GM21526 (cell line): ENCODE data around the gene CDH8.
"Not testable (repeated sequence)": the region's sequence is repeated elsewhere in the genome, so short reads cannot be mapped to it uniquely, and the experiment has no call there.

Source experiments
- ATAC-seq: cut with Tn5 transposase; IDR thresholded peaks from one replicate; pipeline ENCODE4 v1.9.1; 2021; ENCODE audit warnings: moderate library complexity; ENCODE audit not compliant: unreplicated experiment, low FRiP score

CDH8 gene

GRCh38 chr16:61798741-61799140 lies 237.5 kb downstream of the CDH8 start:
- ATAC-seq, result no peak

DNA sequence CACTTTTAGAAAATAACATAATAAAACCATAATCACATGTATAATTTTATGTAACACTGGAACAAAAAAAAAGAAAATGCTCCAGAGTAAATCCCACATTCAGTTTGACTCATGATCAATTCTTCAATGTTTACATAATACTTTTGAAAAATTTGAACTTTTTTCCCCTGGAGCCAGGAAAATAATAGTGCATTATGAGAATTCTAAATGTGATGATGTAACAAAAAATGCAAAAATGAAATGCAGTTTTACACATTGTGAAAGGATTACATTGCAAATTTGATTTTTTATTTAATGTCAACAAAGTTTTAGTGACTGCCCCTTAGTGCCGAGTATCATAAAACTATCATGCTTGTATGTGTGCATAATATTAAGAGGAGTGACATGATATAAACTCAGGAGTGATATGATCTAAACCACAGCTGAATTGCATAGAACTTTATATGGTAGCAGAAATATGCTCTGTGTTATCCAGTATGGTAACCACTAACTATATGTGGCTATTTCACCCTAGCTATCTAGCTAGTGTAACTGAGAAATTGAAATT lies 238.2 kb downstream of the CDH8 start:
- ATAC-seq, result no peak

DNA sequence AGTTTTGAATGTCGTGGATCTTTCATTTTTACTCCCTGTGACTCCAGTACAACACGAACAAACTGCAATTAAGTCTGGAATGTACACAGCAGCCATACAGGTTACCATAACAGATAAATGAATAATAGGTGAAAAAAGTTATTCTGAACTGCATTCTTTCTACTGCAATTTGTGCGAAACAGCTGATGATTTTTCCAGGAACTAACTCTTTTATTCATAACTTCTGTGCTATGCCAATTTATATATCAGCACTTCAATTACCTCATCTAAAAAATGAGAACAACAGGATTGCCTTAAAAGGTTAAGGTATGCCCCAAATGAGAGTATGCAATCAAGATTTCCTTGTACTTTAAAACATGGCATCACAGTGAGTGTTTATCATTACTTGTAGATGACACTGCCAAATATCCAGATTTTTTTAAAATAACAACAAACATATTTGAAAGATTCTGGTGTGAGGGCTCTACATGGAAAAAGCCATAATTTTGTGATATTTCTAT lies 238.9 kb downstream of the CDH8 start:
- ATAC-seq, result no peak

GRCh38 chr16:61792194-61792909 lies 243.9 kb downstream of the CDH8 start:
- ATAC-seq, result no peak

DNA sequence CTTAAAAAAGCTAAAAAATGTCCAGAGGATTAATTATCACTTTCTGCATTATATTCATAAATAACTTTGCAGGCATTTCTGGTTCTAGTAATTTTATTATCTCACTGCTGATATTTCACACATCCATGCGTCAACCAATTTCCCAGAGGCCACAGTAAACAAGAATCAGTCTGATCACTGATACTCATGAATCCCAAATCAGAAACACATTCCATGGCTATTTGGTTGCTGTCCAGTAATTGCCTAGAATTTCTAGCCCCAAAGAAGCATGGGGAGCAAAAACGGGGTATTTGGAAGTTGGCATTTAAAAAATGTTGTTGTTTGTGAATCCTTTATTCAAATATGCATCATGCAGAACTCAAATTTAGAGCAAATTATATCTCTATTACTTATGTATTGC lies 244.8 kb downstream of the CDH8 start:
- ATAC-seq, result no peak

GRCh38 chr16:61781855-61782254 lies 254.4 kb downstream of the CDH8 start:
- ATAC-seq, result not testable (repeated sequence)

GRCh38 chr16:61780161-61780560 lies 256.1 kb downstream of the CDH8 start:
- no peak for ATAC-seq

DNA sequence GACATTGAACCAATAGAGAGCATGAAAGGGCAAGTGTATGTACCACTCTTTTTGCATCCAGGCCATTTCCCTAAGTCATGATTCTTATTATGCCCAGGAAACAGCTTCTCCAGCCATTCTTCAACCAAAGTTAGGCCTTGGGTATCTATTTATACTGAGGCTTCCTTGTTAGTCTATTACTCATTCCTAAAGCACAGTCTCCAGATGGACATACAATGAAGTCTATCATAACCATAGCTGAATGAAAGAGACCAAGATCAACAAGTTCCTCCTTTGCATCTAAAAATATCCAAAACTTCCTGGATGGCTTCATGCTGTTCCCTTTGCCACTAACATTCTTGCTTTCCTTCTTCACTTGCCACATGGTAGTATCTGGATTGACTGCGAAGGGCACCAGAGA lies 265.9 kb downstream of the CDH8 start:
- no peak for ATAC-seq

DNA sequence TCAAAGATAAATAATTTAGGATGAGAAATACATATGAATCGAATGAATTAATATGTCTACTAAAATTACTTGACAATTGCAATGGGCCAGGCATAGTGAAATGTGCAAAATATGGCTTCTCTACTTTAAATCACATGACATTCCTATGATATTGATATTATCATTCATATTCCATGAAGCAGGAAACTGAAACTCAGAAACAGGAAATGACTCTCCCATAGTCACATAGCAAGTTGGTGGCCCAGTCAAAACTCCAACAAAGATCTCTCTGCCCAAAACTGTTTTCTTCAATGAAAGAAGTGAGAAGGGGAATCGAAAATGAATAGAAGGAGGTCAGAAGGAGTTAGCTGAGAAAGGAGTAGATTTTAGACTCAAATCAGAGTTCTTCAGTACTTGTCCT lies 272.2 kb downstream of the CDH8 start:
- ATAC-seq, result no peak

- no peak for ATAC-seq
Observed at GRCh38 chr16:61763013-61763412, 273.2 kb downstream of the CDH8 start.

DNA sequence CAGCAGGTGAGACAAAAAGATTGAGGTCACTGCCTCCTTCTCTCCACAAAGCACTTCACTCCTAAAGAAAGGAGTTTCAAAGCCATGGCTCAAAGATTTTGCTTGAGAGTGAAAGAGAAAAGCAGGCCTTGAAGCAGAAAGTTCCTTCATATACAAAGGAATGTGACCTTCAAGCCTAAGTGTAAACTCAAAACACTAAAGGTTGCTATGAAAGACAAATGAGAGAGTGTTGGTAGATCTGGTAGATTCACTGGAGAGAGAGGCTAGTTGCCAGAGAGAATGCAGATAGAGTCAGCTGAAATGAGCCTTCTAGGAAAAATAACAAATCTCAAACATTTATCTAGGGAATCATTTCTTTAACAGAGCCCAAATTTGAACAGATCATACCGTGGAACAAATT lies 305.2 kb downstream of the CDH8 start:
- no peak for ATAC-seq

DNA sequence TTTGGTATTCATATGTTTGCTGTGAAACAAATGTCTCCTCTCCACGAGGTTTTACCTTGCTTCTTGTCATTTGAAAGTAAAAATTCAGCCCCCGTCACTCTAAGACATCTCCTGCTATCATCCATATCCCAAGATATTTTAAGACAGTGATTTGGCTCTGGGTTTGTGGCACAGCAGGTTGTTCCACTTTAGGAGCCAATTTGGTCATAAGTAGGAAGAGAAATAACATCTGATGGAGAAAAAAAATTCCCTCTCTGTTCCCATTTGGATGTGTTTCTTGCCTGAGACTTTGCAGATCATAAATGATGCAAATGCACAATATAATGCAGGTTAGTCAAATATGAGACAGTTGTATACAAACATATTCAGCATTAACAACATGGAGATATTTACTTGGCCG lies 309.5 kb downstream of the CDH8 start:
- no peak for ATAC-seq

- no peak for ATAC-seq
Observed at GRCh38 chr16:61726125-61726524, 310.1 kb downstream of the CDH8 start.

DNA sequence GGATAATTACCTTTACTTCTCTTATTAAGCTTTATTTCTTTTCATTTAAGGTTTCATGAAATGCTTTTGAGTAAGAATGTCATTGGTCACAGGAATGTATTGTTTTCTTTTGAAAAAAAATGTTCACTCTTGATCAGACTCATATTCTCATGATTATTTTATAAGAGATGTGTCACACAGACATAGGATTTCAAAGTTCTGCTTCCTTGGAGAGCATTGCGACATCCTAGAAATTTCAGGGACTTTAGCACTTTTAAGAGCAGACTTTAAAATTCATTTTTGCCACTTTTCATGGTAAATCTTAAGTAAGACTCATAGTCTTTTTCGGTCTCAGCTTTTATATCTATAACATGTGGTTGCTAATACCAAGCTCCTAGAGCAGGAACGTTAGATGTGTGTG lies 314.7 kb downstream of the CDH8 start:
- no peak for ATAC-seq

DNA sequence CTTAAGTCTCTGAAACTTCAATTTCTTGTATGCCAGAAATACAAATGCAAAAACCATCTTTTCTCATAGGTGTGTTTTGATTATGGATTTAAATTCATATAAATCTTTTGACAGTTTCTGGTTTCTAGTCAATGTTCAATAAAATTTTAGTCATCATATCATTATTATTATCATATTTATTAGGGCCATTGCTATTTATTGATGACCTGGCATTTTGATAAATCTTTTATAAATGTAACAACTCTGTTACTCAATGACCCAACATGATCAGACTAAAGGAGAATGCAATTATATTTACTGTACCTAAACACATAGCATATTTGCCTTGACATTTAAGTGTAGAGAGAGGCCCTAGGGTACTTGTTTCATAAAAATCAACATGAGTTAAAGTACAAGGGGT lies 320.8 kb downstream of the CDH8 start:
- no peak for ATAC-seq

GRCh38 chr16:61713787-61714186 lies 322.5 kb downstream of the CDH8 start:
- ATAC-seq, result no peak

DNA sequence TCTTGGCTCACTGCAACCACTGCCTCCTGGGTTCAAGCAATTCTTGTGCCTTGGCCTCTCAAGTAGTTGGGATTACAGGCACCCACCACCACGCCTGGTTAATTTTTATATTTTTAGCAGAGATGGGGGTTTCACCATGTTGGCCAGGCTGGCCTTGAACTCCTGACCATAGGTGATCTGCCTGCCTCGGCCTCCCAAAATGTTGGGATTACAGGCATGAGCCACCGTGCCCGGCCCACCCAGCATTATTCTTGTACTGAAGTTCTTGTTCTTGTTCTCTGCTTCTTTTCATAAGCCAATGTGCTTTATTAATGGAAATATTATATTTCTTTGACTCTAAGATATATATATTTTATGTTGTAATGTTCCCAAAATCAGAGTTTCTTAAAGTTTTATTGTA lies 336.6 kb downstream of the CDH8 start:
- ATAC-seq, result not testable (repeated sequence)

DNA sequence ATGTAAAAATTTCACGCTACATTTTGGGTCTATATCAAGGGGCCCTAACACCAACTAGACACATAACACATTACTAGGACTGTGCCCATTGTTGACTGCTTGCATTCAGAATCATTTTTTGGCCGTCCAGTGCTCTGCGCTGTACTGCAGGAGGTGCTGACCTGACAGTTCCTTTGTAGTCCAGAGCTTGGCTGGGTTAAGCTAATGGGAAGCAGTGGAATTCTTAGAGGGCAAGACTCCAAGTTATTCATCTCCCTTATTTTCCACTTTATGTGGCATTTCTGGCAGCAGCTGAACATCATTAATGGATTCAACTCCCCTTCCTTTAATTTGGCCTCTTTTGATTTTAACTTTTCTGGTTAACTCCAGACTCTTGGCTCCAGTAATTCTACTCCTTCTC lies 351.7 kb downstream of the CDH8 start:
- no peak for ATAC-seq

DNA sequence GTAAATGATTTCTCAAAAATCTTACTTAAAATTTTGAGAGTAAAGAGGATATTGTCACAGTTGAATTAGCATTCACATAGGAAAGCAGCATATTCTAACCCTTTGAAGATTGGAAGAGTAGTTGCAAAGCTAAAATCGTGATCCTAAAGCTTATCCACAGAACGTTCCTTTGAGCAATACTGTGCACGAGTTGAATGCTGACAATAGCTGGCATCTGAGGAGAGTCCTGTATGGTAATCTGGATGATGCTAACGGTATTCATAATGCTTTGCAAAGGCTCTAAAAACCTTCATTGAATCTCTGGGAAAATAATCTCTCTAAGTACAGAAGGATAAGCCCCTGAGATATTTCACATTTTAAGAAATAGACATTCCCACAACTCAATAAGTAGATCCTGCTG lies 354.6 kb downstream of the CDH8 start:
- ATAC-seq, result no peak

- ATAC-seq, result no peak
Observed at GRCh38 chr16:61681124-61681523, 355.1 kb downstream of the CDH8 start.

- ATAC-seq, result no peak
Observed at GRCh38 chr16:61678182-61678581, 358.1 kb downstream of the CDH8 start.

DNA sequence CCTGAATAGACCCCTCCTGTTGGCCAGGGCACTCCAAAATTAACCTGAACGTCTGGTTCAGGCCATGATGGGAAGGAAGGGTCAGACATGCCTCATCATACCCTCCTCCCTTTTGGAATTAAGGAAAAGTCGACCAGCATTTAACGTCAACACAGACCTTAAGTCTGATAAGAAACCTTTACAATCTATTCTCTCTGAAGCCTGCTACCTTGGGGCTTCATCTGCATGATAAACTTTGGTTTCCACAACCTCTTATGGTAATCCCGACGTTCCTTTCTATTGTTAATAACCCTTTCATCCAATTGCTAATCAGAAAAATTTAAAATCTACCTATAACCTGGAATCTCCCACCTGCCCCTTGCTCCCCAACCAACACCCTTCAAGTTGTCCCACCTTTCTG lies 358.5 kb downstream of the CDH8 start:
- no peak for ATAC-seq
